ENCODE results near the gene TNK2.

- peak; percentile 95 for TF ChIP-seq CTCF (conservative IDR thresholded peaks at IDR 0.05; ENCODE audit: low read length)
- TF ChIP-seq EZH2phosphoT487 (IDR thresholded peaks at IDR 0.05; ENCODE audit: borderline replicate concordance, low read depth, low read length) = no peak
Observed at GRCh38 chr3:195914648-195915473, 6.5 kb upstream of the TNK2 start.

All from OCI-LY7 (cell line).